ENCODE measurements around the gene ZNF385D.

ZNF385D gene

DNA sequence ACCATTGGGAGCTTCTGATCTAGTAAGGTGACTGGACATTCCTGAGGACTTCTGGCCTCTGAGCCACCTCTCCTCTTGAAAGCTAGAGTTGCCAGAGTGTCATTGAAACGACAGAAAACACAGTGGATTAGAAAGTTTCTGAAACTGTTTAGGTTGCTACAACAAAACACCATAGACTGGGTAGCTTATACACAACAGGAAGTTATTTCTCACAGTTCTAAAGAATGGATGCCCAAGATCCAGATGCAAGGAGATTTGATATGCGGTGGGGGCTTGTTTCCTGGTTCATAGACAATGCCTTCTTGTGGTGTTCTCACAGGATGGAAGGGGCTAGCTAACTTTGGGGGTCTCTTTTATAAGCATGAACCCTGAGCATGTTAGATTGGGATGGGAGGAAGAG lies 43.3 kb upstream of the ZNF385D start:
- Histone ChIP-seq H2AK5ac (ENCODE audit: low read length) (no peak overlapping the region), H3K9me3 (ENCODE audit: insufficient read depth, low read depth, low read length) (no peaks in the 10 kb centered on the region), H4K91ac (ENCODE audit: low read depth, low read length) (no peak overlapping the region), H3K36me3 (ENCODE audit: control insufficient read depth in 1 of 2, insufficient read depth in 2 of 2, low read length in 2 of 2) (no peaks in the 10 kb centered on the region), H3K23ac (ENCODE audit: low read length) (no peak overlapping the region), H4K12ac (ENCODE audit: low read depth, low read length) (no peak overlapping the region), H3K79me1 (ENCODE audit: low read length) (no peaks in the 10 kb centered on the region), H2BK5ac (ENCODE audit: low read depth, low read length, poor library complexity) (no peak overlapping the region), H2AFZ (ENCODE audit: insufficient read depth, low read length, poor library complexity) (no peak overlapping the region), H3K4ac (ENCODE audit: low read depth, low read length) (no peak overlapping the region), H3K4me1 (ENCODE audit: control insufficient read depth in 1 of 2, insufficient read depth in 2 of 2, low read length in 2 of 2) (no peaks in the 10 kb centered on the region), H3K27ac (ENCODE audit: low read depth, low read length) (no peak overlapping the region), H3K27me3 (ENCODE audit: insufficient read depth, low read length) (no peaks in the 10 kb centered on the region), H3K14ac (ENCODE audit: low read length) (no peak overlapping the region), H4K8ac (ENCODE audit: low read depth, low read length) (no peak overlapping the region), H3K18ac (ENCODE audit: low read length) (no peak overlapping the region), H2BK120ac (ENCODE audit: insufficient read depth, low read length, poor library complexity) (no peak overlapping the region), H2BK12ac (ENCODE audit: low read length) (no peak overlapping the region), H3K4me2 (ENCODE audit: low read length) (no peak overlapping the region), H3K9ac (ENCODE audit: low read length) (no peak overlapping the region), H3K4me3 (ENCODE audit: low read depth, low read length) (no peak overlapping the region), H3K79me2 (ENCODE audit: control insufficient read depth, insufficient read depth, low read length, poor library complexity) (no peaks in the 10 kb centered on the region)
- DNase-seq: no peak
- no CpG with 5 or more reads among the region's 2 CpGs for WGBS (ENCODE audit: extremely low coverage, insufficient coverage, insufficient read length)

DNA sequence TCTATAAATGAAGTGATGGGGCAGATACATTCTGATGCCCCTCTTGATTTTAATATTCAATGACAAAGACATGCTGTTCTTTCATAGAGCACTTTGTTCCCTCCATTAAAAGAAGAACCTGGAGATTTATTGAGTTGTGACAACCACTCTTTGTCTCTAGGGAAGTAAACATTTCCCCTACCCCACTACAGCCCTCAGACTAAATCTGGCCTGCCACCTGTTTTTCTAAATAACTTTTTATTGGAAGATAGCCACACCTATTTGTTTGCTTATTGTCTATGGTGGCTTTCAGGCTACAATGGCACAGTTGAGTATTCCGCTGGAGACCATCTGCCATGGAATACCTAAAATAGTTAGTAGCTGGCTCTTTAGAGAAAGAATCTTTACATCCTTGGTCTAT lies 41.2 kb upstream of the ZNF385D start:
- H3K79me1 ChIP-seq (ENCODE audit: low read length): no peaks in the 10 kb centered on the region
- H3K4ac ChIP-seq (ENCODE audit: low read depth, low read length): no peak overlapping the region
- no peak overlapping the region for H3K23ac ChIP-seq (ENCODE audit: low read length)
- H3K14ac ChIP-seq (ENCODE audit: low read length): no peak overlapping the region
- no peaks in the 10 kb centered on the region for H3K4me1 ChIP-seq (ENCODE audit: control insufficient read depth in 1 of 2, insufficient read depth in 2 of 2, low read length in 2 of 2)
- no peak overlapping the region for H2BK5ac ChIP-seq (ENCODE audit: low read depth, low read length, poor library complexity)
- H3K18ac ChIP-seq (ENCODE audit: low read length): no peak overlapping the region
- H3K36me3 ChIP-seq (ENCODE audit: control insufficient read depth in 1 of 2, insufficient read depth in 2 of 2, low read length in 2 of 2): no peaks in the 10 kb centered on the region
- no peak overlapping the region for H3K9ac ChIP-seq (ENCODE audit: low read length)
- DNase-seq: no peak
- no peaks in the 10 kb centered on the region for H3K79me2 ChIP-seq (ENCODE audit: control insufficient read depth, insufficient read depth, low read length, poor library complexity)
- H2AK5ac ChIP-seq (ENCODE audit: low read length): no peak overlapping the region
- no peaks in the 10 kb centered on the region for H3K27me3 ChIP-seq (ENCODE audit: insufficient read depth, low read length)
- H4K12ac ChIP-seq (ENCODE audit: low read depth, low read length): no peak overlapping the region
- H3K27ac ChIP-seq (ENCODE audit: low read depth, low read length): no peak overlapping the region
- H2AFZ ChIP-seq (ENCODE audit: insufficient read depth, low read length, poor library complexity): no peak overlapping the region
- no peak overlapping the region for H3K4me2 ChIP-seq (ENCODE audit: low read length)
- H4K8ac ChIP-seq (ENCODE audit: low read depth, low read length): no peak overlapping the region
- H2BK120ac ChIP-seq (ENCODE audit: insufficient read depth, low read length, poor library complexity): no peak overlapping the region
- no CpG with 5 or more reads among the region's 1 CpG for WGBS (ENCODE audit: extremely low coverage, insufficient coverage, insufficient read length)
- H4K91ac ChIP-seq (ENCODE audit: low read depth, low read length): no peak overlapping the region
- no peak overlapping the region for H3K4me3 ChIP-seq (ENCODE audit: low read depth, low read length)
- no peaks in the 10 kb centered on the region for H3K9me3 ChIP-seq (ENCODE audit: insufficient read depth, low read depth, low read length)
- H2BK12ac ChIP-seq (ENCODE audit: low read length): no peak overlapping the region

DNA sequence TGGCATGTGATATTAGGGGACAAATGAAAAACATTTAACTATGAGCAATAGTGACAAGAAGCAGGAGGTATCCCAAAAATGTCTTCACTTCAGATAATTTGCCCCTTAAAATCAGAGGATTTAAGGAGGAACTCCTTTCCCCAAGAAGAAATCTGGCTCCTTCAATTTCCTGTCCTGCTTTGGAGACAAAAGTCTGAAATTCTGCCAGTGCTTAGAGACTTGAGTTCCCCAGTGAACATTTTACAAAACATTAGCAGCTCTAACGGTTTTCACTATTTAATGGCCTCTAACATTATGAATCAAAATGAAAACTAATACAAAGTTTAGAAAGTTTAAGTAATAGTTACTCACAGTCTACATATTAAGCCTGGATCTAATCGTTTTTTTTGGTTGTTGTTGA lies 40.3 kb upstream of the ZNF385D start:
- Histone ChIP-seq H3K9me3 (ENCODE audit: insufficient read depth, low read depth, low read length) (no peaks in the 10 kb centered on the region), H3K4ac (ENCODE audit: low read depth, low read length) (no peak overlapping the region), H3K79me2 (ENCODE audit: control insufficient read depth, insufficient read depth, low read length, poor library complexity) (no peaks in the 10 kb centered on the region), H3K4me2 (ENCODE audit: low read length) (no peak overlapping the region), H3K4me3 (ENCODE audit: low read depth, low read length) (no peak overlapping the region), H3K79me1 (ENCODE audit: low read length) (no peaks in the 10 kb centered on the region), H2BK120ac (ENCODE audit: insufficient read depth, low read length, poor library complexity) (no peak overlapping the region), H3K18ac (ENCODE audit: low read length) (no peak overlapping the region), H3K23ac (ENCODE audit: low read length) (no peak overlapping the region), H4K91ac (ENCODE audit: low read depth, low read length) (no peak overlapping the region), H4K8ac (ENCODE audit: low read depth, low read length) (no peak overlapping the region), H2BK12ac (ENCODE audit: low read length) (no peak overlapping the region), H2AFZ (ENCODE audit: insufficient read depth, low read length, poor library complexity) (no peak overlapping the region), H3K27me3 (ENCODE audit: insufficient read depth, low read length) (no peaks in the 10 kb centered on the region), H3K27ac (ENCODE audit: low read depth, low read length) (no peak overlapping the region), H3K9ac (ENCODE audit: low read length) (no peak overlapping the region), H4K12ac (ENCODE audit: low read depth, low read length) (no peak overlapping the region), H3K14ac (ENCODE audit: low read length) (no peak overlapping the region), H3K4me1 (ENCODE audit: control insufficient read depth in 1 of 2, insufficient read depth in 2 of 2, low read length in 2 of 2) (no peaks in the 10 kb centered on the region), H2AK5ac (ENCODE audit: low read length) (no peak overlapping the region), H3K36me3 (ENCODE audit: control insufficient read depth in 1 of 2, insufficient read depth in 2 of 2, low read length in 2 of 2) (no peaks in the 10 kb centered on the region), H2BK5ac (ENCODE audit: low read depth, low read length, poor library complexity) (no peak overlapping the region)
- WGBS (ENCODE audit: extremely low coverage, insufficient coverage, insufficient read length): no CpG with 5 or more reads among the region's 2 CpGs
- DNase-seq: no peak

DNA sequence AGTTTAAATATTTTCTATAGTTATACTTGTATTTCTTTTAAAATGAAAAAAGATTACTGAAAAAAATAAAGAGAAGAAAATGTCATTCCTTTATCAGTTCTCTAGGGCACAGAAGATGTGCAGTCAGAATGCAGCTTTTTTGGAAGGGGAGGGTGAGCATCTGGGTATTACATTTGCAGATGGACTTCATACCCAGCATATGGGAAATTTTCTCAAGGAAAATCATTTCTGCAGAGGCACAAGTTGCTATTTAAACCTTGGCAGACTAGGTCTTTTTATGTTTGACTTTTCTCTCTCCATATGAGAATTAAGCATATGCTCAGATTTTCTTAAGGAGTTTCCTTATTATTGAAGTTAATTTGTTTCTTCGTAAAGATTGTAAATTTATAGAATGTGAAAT lies 39.5 kb upstream of the ZNF385D start:
- no peak overlapping the region for H3K27ac ChIP-seq (ENCODE audit: low read depth, low read length)
- H2BK120ac ChIP-seq (ENCODE audit: insufficient read depth, low read length, poor library complexity): no peak overlapping the region
- H3K4me3 ChIP-seq (ENCODE audit: low read depth, low read length): no peak overlapping the region
- no peaks in the 10 kb centered on the region for H3K79me1 ChIP-seq (ENCODE audit: low read length)
- no peaks in the 10 kb centered on the region for H3K27me3 ChIP-seq (ENCODE audit: insufficient read depth, low read length)
- H3K79me2 ChIP-seq (ENCODE audit: control insufficient read depth, insufficient read depth, low read length, poor library complexity): no peaks in the 10 kb centered on the region
- H3K9me3 ChIP-seq (ENCODE audit: insufficient read depth, low read depth, low read length): no peaks in the 10 kb centered on the region
- no peak overlapping the region for H2BK5ac ChIP-seq (ENCODE audit: low read depth, low read length, poor library complexity)
- no peak overlapping the region for H4K12ac ChIP-seq (ENCODE audit: low read depth, low read length)
- H3K14ac ChIP-seq (ENCODE audit: low read length): no peak overlapping the region
- no CpG with 5 or more reads among the region's 1 CpG for WGBS (ENCODE audit: extremely low coverage, insufficient coverage, insufficient read length)
- DNase-seq: no peak
- no peaks in the 10 kb centered on the region for H3K4me1 ChIP-seq (ENCODE audit: control insufficient read depth in 1 of 2, insufficient read depth in 2 of 2, low read length in 2 of 2)
- no peak overlapping the region for H2AFZ ChIP-seq (ENCODE audit: insufficient read depth, low read length, poor library complexity)
- H2AK5ac ChIP-seq (ENCODE audit: low read length): no peak overlapping the region
- no peak overlapping the region for H4K91ac ChIP-seq (ENCODE audit: low read depth, low read length)
- H2BK12ac ChIP-seq (ENCODE audit: low read length): no peak overlapping the region
- H3K36me3 ChIP-seq (ENCODE audit: control insufficient read depth in 1 of 2, insufficient read depth in 2 of 2, low read length in 2 of 2): no peaks in the 10 kb centered on the region
- H3K4ac ChIP-seq (ENCODE audit: low read depth, low read length): no peak overlapping the region
- no peak overlapping the region for H3K4me2 ChIP-seq (ENCODE audit: low read length)
- no peak overlapping the region for H4K8ac ChIP-seq (ENCODE audit: low read depth, low read length)
- H3K18ac ChIP-seq (ENCODE audit: low read length): no peak overlapping the region
- no peak overlapping the region for H3K23ac ChIP-seq (ENCODE audit: low read length)
- no peak overlapping the region for H3K9ac ChIP-seq (ENCODE audit: low read length)
